IPS-15b (cell line): ENCODE measurements around the gene CCDC178.
"Not testable (repeated sequence)": the region's sequence is repeated elsewhere in the genome, so short reads cannot be mapped to it uniquely, and the experiment has no call there.

ENCODE experiments used
- H3K27me3 ChIP-seq: one replicate; pipeline ENCODE4 v1.6.1; 2013; ENCODE audit warnings: low read length; ENCODE audit not compliant: control insufficient read depth, insufficient read depth
- H3K36me3 ChIP-seq: one replicate; pipeline ENCODE4 v1.6.1; 2013; ENCODE audit warnings: low read length; ENCODE audit not compliant: control insufficient read depth, insufficient read depth
- H3K4me1 ChIP-seq: one replicate; pipeline ENCODE4 v1.6.1; 2013; ENCODE audit warnings: mild to moderate bottlenecking, low read length; ENCODE audit not compliant: control insufficient read depth, insufficient read depth
- H3K4me3 ChIP-seq: one replicate; pipeline ENCODE4 v1.5.1; 2013; ENCODE audit warnings: low read depth, low read length
- H3K9ac ChIP-seq: one replicate; pipeline ENCODE4 v1.6.1; 2013; ENCODE audit warnings: low read depth, mild to moderate bottlenecking, low read length
- H3K9me3 ChIP-seq: one replicate; pipeline ENCODE4 v1.6.1; 2013; ENCODE audit warnings: mild to moderate bottlenecking, low read length; ENCODE audit not compliant: control insufficient read depth, insufficient read depth

CCDC178 gene

DNA sequence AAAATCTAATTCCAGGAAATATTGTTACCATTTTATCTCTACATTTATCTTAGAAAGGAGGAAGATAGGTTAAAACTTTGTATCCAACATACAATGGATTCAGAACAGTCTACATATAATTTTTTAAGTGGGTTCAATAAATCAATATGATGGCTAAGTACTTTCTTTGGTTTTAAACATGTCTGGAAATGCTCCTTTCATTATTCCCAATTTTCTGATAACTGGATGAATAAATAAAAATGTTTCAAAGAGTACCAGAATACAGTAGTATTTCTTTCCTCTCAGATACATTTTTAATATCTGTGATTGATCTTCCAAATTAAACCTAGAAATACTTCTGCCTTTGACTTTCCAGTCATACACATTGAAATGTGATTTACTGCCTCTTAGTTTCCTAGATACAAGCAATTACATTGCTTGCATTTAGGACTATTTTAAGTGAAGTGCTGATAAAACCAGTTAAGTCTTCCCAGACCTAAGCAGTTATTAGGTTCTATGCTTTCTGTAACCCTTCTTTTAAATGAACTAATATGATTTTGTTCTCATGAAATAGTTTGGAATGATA is 283.5 kb downstream of the CCDC178 start:
- Histone ChIP-seq H3K9me3 (no peaks in the 10 kb centered on the region), H3K36me3 (no peaks in the 10 kb centered on the region), H3K4me3 (no peak overlapping the region), H3K27me3 (no peaks in the 10 kb centered on the region), H3K4me1 (no peaks in the 10 kb centered on the region), H3K9ac (no peak overlapping the region)

DNA sequence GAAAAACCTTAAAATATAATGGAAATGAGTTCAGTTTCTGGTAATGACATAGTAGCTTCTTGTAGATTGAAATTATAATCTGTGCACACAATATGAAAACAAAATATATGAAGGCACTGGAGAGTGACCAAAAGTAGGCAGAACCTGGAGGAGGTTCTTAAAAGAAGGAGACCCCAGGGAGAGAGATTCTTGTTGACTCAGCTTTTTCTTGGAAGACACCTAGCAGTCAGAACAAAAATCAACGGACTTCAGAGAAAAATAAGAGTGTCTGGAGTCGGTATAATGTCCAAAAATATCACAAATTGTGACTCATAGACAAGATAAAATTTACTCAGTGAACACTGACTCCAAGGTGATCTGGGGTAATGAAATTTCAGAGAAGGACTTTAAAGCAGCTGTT is 286.5 kb downstream of the CCDC178 start:
- H3K27me3 ChIP-seq, result no peaks in the 10 kb centered on the region
- no peaks in the 10 kb centered on the region for H3K36me3 ChIP-seq
- no peaks in the 10 kb centered on the region for H3K4me1 ChIP-seq
- no peak overlapping the region for H3K9ac ChIP-seq
- no peaks in the 10 kb centered on the region for H3K9me3 ChIP-seq
- H3K4me3 ChIP-seq, result no peak overlapping the region

DNA sequence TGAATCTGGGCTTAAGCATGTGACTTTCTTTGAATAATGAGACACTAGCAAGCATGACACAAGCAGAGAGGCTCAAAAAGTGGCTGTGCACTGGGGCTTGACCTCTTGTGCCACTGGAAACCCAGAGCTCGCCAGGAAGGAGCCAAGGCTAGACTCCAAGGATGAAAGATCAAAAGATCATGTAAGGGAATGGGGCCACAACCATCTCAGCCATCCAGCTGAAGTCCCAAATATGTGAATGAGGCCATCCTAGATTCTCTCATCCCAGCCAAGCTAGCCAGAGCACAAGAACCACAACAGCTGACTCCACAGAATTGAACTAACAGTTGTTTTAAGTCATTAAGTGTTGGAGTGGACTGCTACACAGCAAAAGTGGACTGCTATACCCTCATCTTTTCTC is 288.1 kb downstream of the CCDC178 start:
- H3K9ac ChIP-seq, result no peak overlapping the region
- H3K9me3 ChIP-seq, result no peaks in the 10 kb centered on the region
- no peaks in the 10 kb centered on the region for H3K36me3 ChIP-seq
- no peaks in the 10 kb centered on the region for H3K4me1 ChIP-seq
- no peak overlapping the region for H3K4me3 ChIP-seq
- no peaks in the 10 kb centered on the region for H3K27me3 ChIP-seq

DNA sequence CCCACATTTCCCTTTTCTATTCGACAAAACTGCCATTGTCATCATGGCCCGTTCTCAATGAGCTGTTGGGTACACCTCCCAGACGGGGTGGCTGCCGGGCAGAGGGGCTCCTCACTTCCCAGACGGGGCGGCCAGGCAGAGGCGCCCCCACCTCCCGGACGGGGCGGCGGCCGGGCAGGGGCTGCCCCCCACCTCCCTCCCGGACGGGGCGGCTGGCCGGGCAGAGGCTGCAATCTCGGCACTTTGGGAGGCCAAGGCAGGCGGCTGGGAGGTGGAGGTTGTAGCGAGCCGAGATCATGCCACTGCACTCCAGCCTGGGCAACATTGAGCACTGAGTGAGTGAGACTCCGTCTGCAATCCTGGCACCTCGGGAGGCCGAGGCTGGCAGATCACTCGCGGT is 292.7 kb downstream of the CCDC178 start:
- not testable (repeated sequence) for H3K9me3 ChIP-seq, H3K27me3 ChIP-seq, H3K9ac ChIP-seq, H3K36me3 ChIP-seq, H3K4me3 ChIP-seq, H3K4me1 ChIP-seq

DNA sequence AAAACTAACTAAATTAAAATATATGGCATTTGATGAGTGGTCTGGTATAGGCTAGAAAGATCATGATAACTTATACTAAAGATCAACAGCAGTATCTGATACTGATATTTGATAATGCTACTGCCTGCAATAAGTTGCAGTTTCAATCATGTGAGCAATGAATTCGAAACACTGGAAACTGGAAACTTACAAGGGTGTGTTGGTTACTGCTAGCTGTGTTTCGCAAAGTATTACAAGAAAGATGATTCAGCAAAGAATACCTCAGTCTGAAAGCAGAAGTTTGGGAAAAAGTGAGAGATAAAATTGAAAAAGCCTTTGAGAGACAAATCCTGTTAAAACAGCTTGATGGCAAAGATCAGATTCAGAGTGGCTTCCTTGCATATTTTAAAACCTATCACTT is 294.5 kb downstream of the CCDC178 start:
- H3K9ac ChIP-seq, result no peak overlapping the region
- H3K4me1 ChIP-seq, result no peaks in the 10 kb centered on the region
- no peaks in the 10 kb centered on the region for H3K27me3 ChIP-seq
- H3K9me3 ChIP-seq, result no peaks in the 10 kb centered on the region
- H3K36me3 ChIP-seq, result no peaks in the 10 kb centered on the region
- no peak overlapping the region for H3K4me3 ChIP-seq

DNA sequence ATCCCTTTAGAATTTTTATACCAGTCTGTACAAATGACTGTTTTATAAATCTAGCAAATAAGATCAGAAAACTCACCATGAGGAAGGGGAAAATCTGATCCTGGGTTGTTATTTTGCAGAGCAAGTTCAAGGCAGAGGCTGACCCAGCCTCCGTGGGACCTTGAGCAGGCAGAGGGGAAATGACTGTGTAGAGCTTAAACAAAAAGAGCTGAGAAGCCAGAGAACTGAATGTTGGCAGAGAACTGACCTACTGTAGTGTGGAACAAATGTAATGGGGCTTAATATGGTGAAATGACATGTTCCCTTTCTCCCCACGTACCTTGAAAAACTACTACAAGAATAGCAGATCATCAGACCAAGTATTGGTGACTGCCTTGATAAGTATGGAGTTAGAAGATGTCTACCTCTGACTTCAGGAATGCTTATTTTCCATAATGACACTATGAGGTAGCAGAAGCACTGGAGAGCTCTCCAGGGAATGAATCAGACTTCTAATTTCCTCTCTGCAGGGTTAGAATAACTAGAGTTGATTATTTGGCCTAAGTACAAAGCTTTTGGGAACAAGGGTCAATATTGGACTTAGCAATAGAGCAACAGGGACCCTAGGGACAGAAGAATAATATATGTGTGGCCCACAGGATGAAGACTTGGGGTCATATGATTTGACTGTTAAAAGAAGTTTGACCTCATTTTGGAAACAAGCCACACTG is 304.4 kb downstream of the CCDC178 start:
- H3K4me1 ChIP-seq, result no peaks in the 10 kb centered on the region
- peaks cover 5% of the 10 kb centered on the region for H3K9me3 ChIP-seq
- H3K36me3 ChIP-seq, result no peaks in the 10 kb centered on the region
- H3K4me3 ChIP-seq, result no peak overlapping the region
- H3K9ac ChIP-seq, result no peak overlapping the region
- no peaks in the 10 kb centered on the region for H3K27me3 ChIP-seq

DNA sequence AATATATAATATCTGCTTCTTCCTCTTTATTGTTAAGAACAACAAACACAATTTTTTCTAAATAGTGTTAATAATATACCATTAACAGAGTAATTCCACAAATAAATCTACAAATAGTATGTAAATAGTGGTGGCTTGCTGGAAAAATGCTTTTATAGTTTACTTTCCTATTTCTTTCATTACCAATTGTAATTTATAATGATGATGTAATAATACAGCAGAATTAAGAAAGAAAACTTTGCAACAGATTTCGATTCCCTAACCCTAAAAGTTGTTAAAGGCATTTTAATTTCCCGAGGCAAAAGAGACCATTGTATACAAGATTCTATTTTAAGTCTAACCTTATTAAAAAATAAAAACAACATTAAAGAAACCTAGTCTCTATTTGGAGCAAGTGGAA is 307.9 kb downstream of the CCDC178 start:
- Histone ChIP-seq H3K4me3 (no peak overlapping the region), H3K36me3 (no peaks in the 10 kb centered on the region), H3K27me3 (no peaks in the 10 kb centered on the region), H3K4me1 (no peaks in the 10 kb centered on the region), H3K9me3 (no peaks in the 10 kb centered on the region), H3K9ac (no peak overlapping the region)

DNA sequence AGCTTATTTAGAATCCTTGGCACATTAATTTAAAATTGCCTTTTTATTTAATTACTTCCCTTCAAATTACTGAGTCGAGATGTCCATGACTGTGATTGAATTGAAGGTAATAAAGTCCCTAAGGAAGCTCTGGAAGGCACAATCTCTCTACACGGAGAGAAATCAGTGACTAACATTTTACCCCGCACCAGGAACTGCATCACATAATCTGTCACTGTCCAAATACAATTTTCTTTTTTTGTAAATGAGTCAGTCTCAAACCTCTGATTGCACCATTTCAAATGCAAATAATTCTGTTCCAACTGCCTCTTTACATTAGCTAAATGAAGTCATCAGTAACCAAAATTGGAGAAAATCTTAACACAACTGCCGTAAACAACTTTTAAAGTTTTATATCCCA is 311.9 kb downstream of the CCDC178 start:
- Histone ChIP-seq H3K36me3 (no peaks in the 10 kb centered on the region), H3K9me3 (no peaks in the 10 kb centered on the region), H3K4me3 (no peak overlapping the region), H3K27me3 (no peaks in the 10 kb centered on the region), H3K9ac (no peak overlapping the region), H3K4me1 (no peaks in the 10 kb centered on the region)

DNA sequence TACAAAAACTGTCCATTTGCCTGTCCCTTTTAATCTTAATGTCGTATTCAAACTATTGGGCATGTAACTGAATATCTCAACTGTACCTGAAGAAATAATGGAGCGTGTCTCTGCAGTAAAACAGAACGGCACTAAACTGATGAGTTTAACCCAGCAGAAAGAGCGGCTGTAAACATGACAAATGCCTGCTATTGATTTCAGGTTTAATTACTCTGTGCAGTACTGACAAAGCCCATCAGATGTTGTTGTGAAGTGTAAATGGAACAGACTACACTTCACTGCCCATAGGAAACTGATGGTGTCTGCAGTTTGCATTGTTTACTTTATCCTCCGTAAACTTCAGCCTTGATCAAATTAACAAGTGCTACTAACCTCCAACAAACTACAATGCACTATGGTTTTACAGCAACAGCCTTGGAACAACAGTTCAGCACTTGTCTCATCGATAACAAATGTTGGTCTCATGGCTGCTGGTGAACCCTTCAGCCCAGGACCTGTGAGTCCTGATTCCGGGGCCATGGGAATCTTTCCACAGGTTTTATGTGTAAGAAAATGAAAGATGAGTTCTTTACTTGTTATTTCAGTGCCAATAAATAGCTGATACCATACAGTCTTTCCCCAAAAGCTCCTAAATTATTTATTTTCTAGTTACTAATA is 316.5 kb downstream of the CCDC178 start:
- Histone ChIP-seq H3K9ac (no peak overlapping the region), H3K4me1 (no peaks in the 10 kb centered on the region), H3K4me3 (no peak overlapping the region), H3K27me3 (no peaks in the 10 kb centered on the region), H3K9me3 (no peaks in the 10 kb centered on the region), H3K36me3 (no peaks in the 10 kb centered on the region)

DNA sequence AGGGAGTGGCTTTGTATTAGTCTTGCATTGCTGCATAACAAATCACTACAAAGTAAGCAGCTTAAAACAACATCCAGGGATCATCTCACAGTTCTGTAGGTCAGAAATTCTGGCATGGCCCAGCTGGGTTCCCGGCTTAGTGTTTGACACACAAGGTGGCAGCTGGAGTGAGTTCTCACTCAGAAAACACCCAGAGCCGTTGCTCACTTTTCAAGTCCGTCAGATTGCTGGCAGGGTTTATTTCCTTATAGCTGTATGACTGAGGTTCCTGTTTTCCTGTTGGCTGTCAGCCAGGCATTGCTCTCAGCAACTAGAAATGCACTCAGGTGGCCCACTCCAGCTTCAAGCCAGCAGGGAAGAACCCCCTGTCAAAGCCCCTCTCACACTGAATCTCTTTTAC is 324.1 kb downstream of the CCDC178 start:
- H3K9ac ChIP-seq, result no peak overlapping the region
- no peaks in the 10 kb centered on the region for H3K9me3 ChIP-seq
- H3K4me1 ChIP-seq, result no peaks in the 10 kb centered on the region
- H3K4me3 ChIP-seq, result no peak overlapping the region
- no peaks in the 10 kb centered on the region for H3K36me3 ChIP-seq
- H3K27me3 ChIP-seq, result no peaks in the 10 kb centered on the region

DNA sequence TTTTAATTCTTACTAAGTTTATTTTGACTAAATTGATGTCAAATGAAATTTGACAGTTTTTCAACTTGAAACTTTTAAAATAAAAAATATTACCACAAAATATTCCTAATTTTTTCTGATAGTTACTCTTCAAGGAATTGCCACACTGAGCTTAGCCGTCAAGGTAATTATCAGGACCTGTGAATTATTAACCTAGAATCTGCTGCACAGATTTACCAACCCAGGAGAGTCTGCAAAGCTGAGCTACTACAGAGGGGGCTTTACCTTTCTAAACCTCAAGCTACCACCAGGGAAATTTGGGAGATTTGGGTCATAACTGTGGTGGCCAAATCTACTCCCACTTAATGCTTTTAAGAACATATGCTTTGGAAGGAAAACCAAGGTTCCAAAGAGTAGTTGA is 324.6 kb downstream of the CCDC178 start:
- Histone ChIP-seq H3K4me1 (no peaks in the 10 kb centered on the region), H3K4me3 (no peak overlapping the region), H3K9ac (no peak overlapping the region), H3K9me3 (no peaks in the 10 kb centered on the region), H3K27me3 (no peaks in the 10 kb centered on the region), H3K36me3 (no peaks in the 10 kb centered on the region)

DNA sequence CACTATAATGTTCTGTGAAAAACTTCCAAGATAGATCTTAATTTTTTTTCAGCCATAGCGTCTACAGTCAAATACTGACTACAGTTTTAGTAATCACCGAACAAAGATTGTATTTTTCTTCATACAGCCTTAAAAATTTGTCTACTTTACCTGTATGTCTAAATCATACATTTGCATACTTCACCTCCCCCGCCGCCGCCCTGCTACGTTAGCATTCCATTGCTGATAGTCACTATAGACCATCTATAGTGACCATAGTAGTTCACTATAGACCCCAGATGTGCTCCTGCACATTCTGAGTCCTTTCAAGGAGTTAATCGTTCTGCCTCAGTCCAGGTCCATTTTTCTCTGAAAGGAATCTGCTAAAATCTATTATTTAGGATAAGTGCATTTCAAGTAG is 325.0 kb downstream of the CCDC178 start:
- Histone ChIP-seq H3K4me1 (no peaks in the 10 kb centered on the region), H3K9ac (no peak overlapping the region), H3K4me3 (no peak overlapping the region), H3K27me3 (no peaks in the 10 kb centered on the region), H3K9me3 (no peaks in the 10 kb centered on the region), H3K36me3 (no peaks in the 10 kb centered on the region)
